Neural cell (in vitro differentiated cells): ENCODE data around the gene REPIN1. TPM values are rescaled to one million over a fixed set of nuclear protein-coding genes. Genes with fewer than 3 reads are reported as not detected.

Experiments
- H2AFZ ChIP-seq: fragments of 200-600, 300-800 bp; sonication (generic), shearing (Covaris generic); 2 replicates; pipeline ENCODE4 v1.6.0; 2014; ENCODE audit warnings: low read depth, mild to moderate bottlenecking, antibody characterized with exemption, low read length, moderate library complexity
- H3F3A ChIP-seq: fragments of 200-600 bp; shearing (Covaris generic); 2 replicates; pipeline ENCODE4 v1.6.1; 2016; ENCODE audit warnings: mild to moderate bottlenecking, moderate library complexity, mixed read lengths, antibody characterized with exemption, low read length; ENCODE audit not compliant: insufficient read depth, poor library complexity, severe bottlenecking
- H3K27ac ChIP-seq: fragments of 200-600, 300-800 bp; sonication (generic), shearing (Covaris generic); 2 replicates; pipeline ENCODE4 v1.5.1; 2014; ENCODE audit warnings: mild to moderate bottlenecking, low read length, moderate library complexity
- H3K27me3 ChIP-seq: fragments of 300-800, 200-600 bp; sonication (generic), shearing (Covaris generic); 2 replicates; pipeline ENCODE4 v1.6.0; 2014; ENCODE audit warnings: mild to moderate bottlenecking, low read depth, low read length, moderate library complexity; ENCODE audit not compliant: insufficient read depth
- H3K36me3 ChIP-seq: fragments of 300-800, 200-600 bp; sonication (generic), shearing (Covaris generic); 2 replicates; pipeline ENCODE4 v1.5.1; 2014; ENCODE audit warnings: mild to moderate bottlenecking, antibody characterized with exemption, low read length, moderate library complexity; ENCODE audit not compliant: insufficient read depth
- H3K4me2 ChIP-seq: fragments of 300-800, 200-600 bp; sonication (generic), shearing (Covaris generic); 2 replicates; pipeline ENCODE4 v1.6.0; 2014; ENCODE audit warnings: mild to moderate bottlenecking, low read length
- H3K4me3 ChIP-seq: fragments of 300-800, 200-600 bp; sonication (generic), shearing (Covaris generic); 2 replicates; pipeline ENCODE4 v1.5.1; 2014; ENCODE audit warnings: mild to moderate bottlenecking, low read length, moderate library complexity
- H3K79me2 ChIP-seq: fragments of 200-600 bp; shearing (Covaris generic); replicated peaks from 2 replicates; pipeline ENCODE4 v1.6.0; 2014; ENCODE audit warnings: mild to moderate bottlenecking, low read length, moderate library complexity; ENCODE audit not compliant: insufficient read depth
- H3K9ac ChIP-seq: fragments of 300-800, 200-600 bp; sonication (generic), shearing (Covaris generic); 2 replicates; pipeline ENCODE4 v1.6.1; 2016; ENCODE audit warnings: mild to moderate bottlenecking, low read length, mixed read lengths
- H3K9me2 ChIP-seq: fragments of 200-600 bp; shearing (Covaris generic); 2 replicates; pipeline ENCODE4 v1.6.1; 2016; ENCODE audit warnings: mild to moderate bottlenecking, low read length, mixed read lengths; ENCODE audit not compliant: insufficient read depth
- H3K9me3 ChIP-seq: fragments of 200-600, 300-800 bp; sonication (generic), shearing (Covaris generic); 2 replicates; pipeline ENCODE4 v1.6.1; 2016; ENCODE audit warnings: mild to moderate bottlenecking, mixed run types, low read length, moderate library complexity, mixed read lengths
- H4K20me1 ChIP-seq: fragments of 200-600 bp; shearing (Covaris generic); 2 replicates; pipeline ENCODE4 v1.6.1; 2016; ENCODE audit warnings: mild to moderate bottlenecking, mixed run types; ENCODE audit not compliant: insufficient read depth
- EP300 ChIP-seq: fragments of 450-650 bp; conservative IDR thresholded peaks from 2 replicates; pipeline ENCODE4 v1.6.1; 2014; ENCODE audit warnings: antibody characterized with exemption, mild to moderate bottlenecking, moderate library complexity; ENCODE audit not compliant: poor library complexity, severe bottlenecking
- EZH2 ChIP-seq: fragments of 200-600, 300-800 bp; shearing (Covaris generic), sonication (generic); IDR thresholded peaks from 2 replicates; pipeline ENCODE4 v1.6.1; 2014; ENCODE audit warnings: antibody characterized with exemption, low read length, borderline replicate concordance, mild to moderate bottlenecking; ENCODE audit not compliant: insufficient read depth, poor library complexity, severe bottlenecking
- MXI1 ChIP-seq: fragments of 450-650 bp; conservative IDR thresholded peaks from 2 replicates; pipeline ENCODE4 v1.6.1; 2014; ENCODE audit warnings: antibody characterized with exemption, mild to moderate bottlenecking; ENCODE audit not compliant: poor library complexity, severe bottlenecking
- POLR2AphosphoS5 ChIP-seq: IDR thresholded peaks from 2 replicates; pipeline ENCODE4 v1.6.1; 2012
- RAD21 ChIP-seq: fragments of 450-650 bp; conservative IDR thresholded peaks from 2 replicates; pipeline ENCODE4 v1.6.1; 2014; ENCODE audit warnings: antibody characterized with exemption, mild to moderate bottlenecking, moderate library complexity
- SMC3 ChIP-seq: fragments of 450-650 bp; conservative IDR thresholded peaks from 2 replicates; pipeline ENCODE4 v1.6.1; 2014; ENCODE audit warnings: antibody characterized with exemption, mild to moderate bottlenecking, moderate library complexity; ENCODE audit not compliant: poor library complexity
- TAF1 ChIP-seq: IDR thresholded peaks from 2 replicates; pipeline ENCODE4 v1.6.1; 2012; ENCODE audit warnings: low read depth
- polyA plus RNA-seq: library from polyadenylated mRNA; depleted of rRNA; stranded (reverse); fragments of >200 nt; gene quantifications from 2 replicates; pipeline ENCODE4 v1.2.3, GENCODE V29; 2014
- TF ChIP-seq, protein P1 (sequence below): IDR thresholded peaks from 2 replicates; pipeline ENCODE4 v1.6.1; 2012; ENCODE audit warnings: borderline replicate concordance
- TF ChIP-seq, protein P2 (sequence below): fragments of 450-650 bp; IDR thresholded peaks from 2 replicates; pipeline ENCODE4 v1.5.1; 2014; ENCODE audit warnings: antibody characterized with exemption, mild to moderate bottlenecking, moderate library complexity; ENCODE audit not compliant: poor library complexity, severe bottlenecking

Gene REPIN1
- polyA plus RNA-seq, 1 donor from 2014 or later = 95.5 TPM

DNA sequence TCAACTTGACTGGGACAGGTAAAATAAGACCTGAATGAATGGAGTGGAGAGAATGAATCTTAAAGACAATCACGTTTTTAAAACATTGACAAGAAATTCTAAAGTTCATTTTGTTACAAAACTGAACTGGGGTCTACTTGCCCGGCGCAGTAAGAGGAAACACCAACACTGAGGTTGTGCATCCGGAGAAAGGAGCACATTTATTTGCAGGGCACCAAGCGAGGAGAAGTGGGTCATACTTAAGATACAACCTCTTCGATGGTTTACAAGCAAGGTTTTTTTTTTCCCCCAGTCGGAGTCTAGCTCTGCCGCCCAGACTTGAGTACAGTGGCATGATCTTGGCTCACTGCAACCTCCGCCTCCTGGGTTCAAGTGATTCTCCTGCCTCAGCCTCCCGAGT is 3.4 kb upstream of the REPIN1 start:
- Histone ChIP-seq H3K9me3 (no peaks in the 10 kb centered on the region), H3F3A (no peaks in the 10 kb centered on the region), H3K4me2 (no peak overlapping the region), H4K20me1 (no peaks in the 10 kb centered on the region), H3K9ac (no peak overlapping the region), H3K79me2 (peaks cover 13% of the 10 kb centered on the region), H3K36me3 (no peaks in the 10 kb centered on the region), H3K9me2 (no peaks in the 10 kb centered on the region), H2AFZ (no peak overlapping the region), H3K4me3 (no peak overlapping the region), H3K27ac (no peak overlapping the region), H3K27me3 (no peaks in the 10 kb centered on the region)
- TF ChIP-seq MXI1 (no peak), TAF1 (no peak), RAD21 (no peak), EP300 (no peak), SMC3 (no peak), EZH2 (no peak), POLR2AphosphoS5 (no peak)
- TF ChIP-seq, protein P1, sequence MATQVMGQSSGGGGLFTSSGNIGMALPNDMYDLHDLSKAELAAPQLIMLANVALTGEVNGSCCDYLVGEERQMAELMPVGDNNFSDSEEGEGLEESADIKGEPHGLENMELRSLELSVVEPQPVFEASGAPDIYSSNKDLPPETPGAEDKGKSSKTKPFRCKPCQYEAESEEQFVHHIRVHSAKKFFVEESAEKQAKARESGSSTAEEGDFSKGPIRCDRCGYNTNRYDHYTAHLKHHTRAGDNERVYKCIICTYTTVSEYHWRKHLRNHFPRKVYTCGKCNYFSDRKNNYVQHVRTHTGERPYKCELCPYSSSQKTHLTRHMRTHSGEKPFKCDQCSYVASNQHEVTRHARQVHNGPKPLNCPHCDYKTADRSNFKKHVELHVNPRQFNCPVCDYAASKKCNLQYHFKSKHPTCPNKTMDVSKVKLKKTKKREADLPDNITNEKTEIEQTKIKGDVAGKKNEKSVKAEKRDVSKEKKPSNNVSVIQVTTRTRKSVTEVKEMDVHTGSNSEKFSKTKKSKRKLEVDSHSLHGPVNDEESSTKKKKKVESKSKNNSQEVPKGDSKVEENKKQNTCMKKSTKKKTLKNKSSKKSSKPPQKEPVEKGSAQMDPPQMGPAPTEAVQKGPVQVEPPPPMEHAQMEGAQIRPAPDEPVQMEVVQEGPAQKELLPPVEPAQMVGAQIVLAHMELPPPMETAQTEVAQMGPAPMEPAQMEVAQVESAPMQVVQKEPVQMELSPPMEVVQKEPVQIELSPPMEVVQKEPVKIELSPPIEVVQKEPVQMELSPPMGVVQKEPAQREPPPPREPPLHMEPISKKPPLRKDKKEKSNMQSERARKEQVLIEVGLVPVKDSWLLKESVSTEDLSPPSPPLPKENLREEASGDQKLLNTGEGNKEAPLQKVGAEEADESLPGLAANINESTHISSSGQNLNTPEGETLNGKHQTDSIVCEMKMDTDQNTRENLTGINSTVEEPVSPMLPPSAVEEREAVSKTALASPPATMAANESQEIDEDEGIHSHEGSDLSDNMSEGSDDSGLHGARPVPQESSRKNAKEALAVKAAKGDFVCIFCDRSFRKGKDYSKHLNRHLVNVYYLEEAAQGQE = no peak
- TF ChIP-seq, protein P2, sequence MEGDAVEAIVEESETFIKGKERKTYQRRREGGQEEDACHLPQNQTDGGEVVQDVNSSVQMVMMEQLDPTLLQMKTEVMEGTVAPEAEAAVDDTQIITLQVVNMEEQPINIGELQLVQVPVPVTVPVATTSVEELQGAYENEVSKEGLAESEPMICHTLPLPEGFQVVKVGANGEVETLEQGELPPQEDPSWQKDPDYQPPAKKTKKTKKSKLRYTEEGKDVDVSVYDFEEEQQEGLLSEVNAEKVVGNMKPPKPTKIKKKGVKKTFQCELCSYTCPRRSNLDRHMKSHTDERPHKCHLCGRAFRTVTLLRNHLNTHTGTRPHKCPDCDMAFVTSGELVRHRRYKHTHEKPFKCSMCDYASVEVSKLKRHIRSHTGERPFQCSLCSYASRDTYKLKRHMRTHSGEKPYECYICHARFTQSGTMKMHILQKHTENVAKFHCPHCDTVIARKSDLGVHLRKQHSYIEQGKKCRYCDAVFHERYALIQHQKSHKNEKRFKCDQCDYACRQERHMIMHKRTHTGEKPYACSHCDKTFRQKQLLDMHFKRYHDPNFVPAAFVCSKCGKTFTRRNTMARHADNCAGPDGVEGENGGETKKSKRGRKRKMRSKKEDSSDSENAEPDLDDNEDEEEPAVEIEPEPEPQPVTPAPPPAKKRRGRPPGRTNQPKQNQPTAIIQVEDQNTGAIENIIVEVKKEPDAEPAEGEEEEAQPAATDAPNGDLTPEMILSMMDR = no peak

DNA sequence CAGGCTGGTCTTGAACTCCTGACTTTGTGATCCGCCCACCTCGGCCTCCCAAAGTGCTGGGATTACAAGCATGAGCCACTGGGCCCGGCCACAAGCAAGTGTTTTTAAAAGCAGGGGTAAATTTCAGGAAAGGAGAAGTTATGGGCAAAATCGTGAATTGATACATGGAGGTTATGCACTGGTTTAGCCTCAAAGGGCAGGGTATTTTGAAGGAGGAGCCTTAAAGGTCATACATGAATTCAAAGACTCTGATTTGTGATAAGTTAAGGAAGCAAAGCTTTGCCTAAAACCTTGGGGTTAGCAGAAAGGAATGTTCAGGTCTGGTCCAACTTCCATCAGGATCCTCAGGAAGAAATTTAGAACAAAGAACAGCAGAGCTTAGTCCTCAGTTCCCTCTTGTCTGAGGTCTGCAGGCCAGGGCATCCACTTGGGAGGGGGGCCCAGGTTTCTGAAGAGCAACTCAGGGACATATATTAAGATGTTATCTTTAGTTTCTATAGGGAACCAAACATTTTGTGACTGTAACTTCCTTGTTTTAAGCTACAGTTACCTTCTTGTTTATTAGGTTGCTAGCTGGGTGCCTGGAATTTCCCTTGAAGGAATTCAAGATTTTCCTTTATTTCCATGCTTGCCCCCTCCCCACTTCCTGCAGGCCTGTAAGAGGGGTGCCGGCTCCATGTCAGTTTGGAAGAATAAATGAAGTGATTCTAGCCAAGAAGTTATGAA is 2.8 kb upstream of the REPIN1 start:
- no peaks in the 10 kb centered on the region for H3K27me3 ChIP-seq
- TF ChIP-seq EP300 = no peak
- no peak for TF ChIP-seq EZH2
- TF ChIP-seq RAD21 = no peak
- TF ChIP-seq MXI1 = no peak
- TF ChIP-seq TAF1 = no peak
- TF ChIP-seq, protein P1 = no peak
- TF ChIP-seq, protein P2 = no peak
- no peak for TF ChIP-seq SMC3
- TF ChIP-seq POLR2AphosphoS5 = no peak
- H3F3A ChIP-seq = no peaks in the 10 kb centered on the region
- H3K4me3 ChIP-seq = no peak overlapping the region
- H3K9me3 ChIP-seq = no peaks in the 10 kb centered on the region
- peaks cover 19% of the 10 kb centered on the region for H3K79me2 ChIP-seq
- H2AFZ ChIP-seq = no peak overlapping the region
- no peaks in the 10 kb centered on the region for H4K20me1 ChIP-seq
- no peaks in the 10 kb centered on the region for H3K36me3 ChIP-seq
- no peak overlapping the region for H3K27ac ChIP-seq
- H3K9ac ChIP-seq = no peak overlapping the region
- no peak overlapping the region for H3K4me2 ChIP-seq
- H3K9me2 ChIP-seq = no peaks in the 10 kb centered on the region
